GM12878 (cell line): Measurements from ENCODE around the gene TIMD4. TPM values are rescaled to one million over a fixed set of nuclear protein-coding genes. Genes with fewer than 3 reads are reported as not detected.

Experiments used
- ATAC-seq: fragments of 200-7000 bp; cut with Tn5 transposase; 3 replicates; pipeline ENCODE4 v1.9.1; 2020; ENCODE audit warnings: mild to moderate bottlenecking, moderate library complexity
- BruUV-seq: library from RNA; stranded (reverse); fragments of 400-500 nt; replicated peaks from 2 replicates; lab custom pipeline; 2021; lab: Mats Ljungman, UMichigan
- CTCF ChIA-PET: fragments of 300-600 bp; sonication (Branson Sonifier 250); formaldehyde crosslinking; extraction: SDS; loops from one replicate; lab custom pipeline; 2021; ENCODE audit warnings: inconsistent platforms; lab: Yijun Ruan, JAX
- POLR2A ChIA-PET: fragments of 350-600 bp; formaldehyde crosslinking; extraction: SDS; loops from one replicate; lab custom pipeline; 2021; ENCODE audit warnings: inconsistent platforms; lab: Charles Lee
- RAD21 ChIA-PET: fragments of 300-600 bp; sonication (Branson Sonifier 250); formaldehyde crosslinking; loops from one replicate; lab custom pipeline; 2023; ENCODE audit warnings: antibody characterized with exemption; ENCODE audit not compliant: unreplicated experiment; lab: Charles Lee
- SMC1A ChIA-PET: fragments of 300-600 bp; sonication (Branson Sonifier 250); formaldehyde crosslinking; loops from one replicate; lab custom pipeline; 2023; ENCODE audit not compliant: unreplicated experiment, uncharacterized antibody; lab: Charles Lee
- DNase-seq: peaks from one replicate; pipeline ENCODE4 v3.0.0-alpha.2; 2011; ENCODE audit warnings: low read depth, low spot score
- FAIRE-seq: peaks from 3 replicates; lab custom pipeline; 2011; peaks lifted over from hg19 to GRCh38; lab: Jason Lieb, UNC
- H2AFZ ChIP-seq: 2 replicates; pipeline ENCODE4 v1.6.0; 2011; ENCODE audit warnings: low read depth, low read length, control low read depth; ENCODE audit not compliant: control insufficient read depth
- H3K27ac ChIP-seq: 2 replicates; pipeline ENCODE4 v1.5.1; 2011; ENCODE audit warnings: control low read depth; ENCODE audit not compliant: control insufficient read depth, insufficient read depth
- H3K27me3 ChIP-seq, 2 experiments: replicated peaks in 1 of 2; 2 replicates each; pipeline versions ENCODE4 v1.6.0 to v1.6.1; 2011; ENCODE audit warnings: low read length in 1 of 2; ENCODE audit not compliant: control insufficient read depth in 2 of 2, insufficient read depth in 2 of 2
- H3K36me3 ChIP-seq, 2 experiments: 2 replicates each; pipeline ENCODE4 v1.5.1; 2011; ENCODE audit warnings: low read length in 1 of 2; ENCODE audit not compliant: control insufficient read depth in 2 of 2, insufficient read depth in 2 of 2
- H3K4me1 ChIP-seq: 2 replicates; pipeline ENCODE4 v1.6.1; 2011; ENCODE audit warnings: mild to moderate bottlenecking, low read length, moderate library complexity, mixed read lengths; ENCODE audit not compliant: control insufficient read depth, insufficient read depth
- H3K4me2 ChIP-seq: 2 replicates; pipeline ENCODE4 v1.6.0; 2011; ENCODE audit warnings: control low read depth; ENCODE audit not compliant: control insufficient read depth, insufficient read depth
- H3K4me3 ChIP-seq: fragments of 200-600 bp; sonication (generic); 2 replicates; pipeline ENCODE4 v1.5.1; 2016
- H3K79me2 ChIP-seq: 2 replicates; pipeline ENCODE4 v1.6.0; 2011; ENCODE audit warnings: low read length; ENCODE audit not compliant: control insufficient read depth, insufficient read depth
- H3K9ac ChIP-seq: 2 replicates; pipeline ENCODE4 v1.8.0; 2011; ENCODE audit warnings: low read length, control low read depth, mixed read lengths; ENCODE audit not compliant: control insufficient read depth, insufficient read depth
- H3K9me3 ChIP-seq: replicated peaks from 3 replicates; pipeline ENCODE4 v1.5.1; 2011; ENCODE audit warnings: mild to moderate bottlenecking, low read length; ENCODE audit not compliant: control insufficient read depth, insufficient read depth
- H4K20me1 ChIP-seq: 2 replicates; pipeline ENCODE4 v1.6.0; 2011; ENCODE audit not compliant: control insufficient read depth, insufficient read depth
- ATF7 ChIP-seq: fragments of 450-650 bp; IDR thresholded peaks from 2 replicates; pipeline ENCODE4 v1.6.1; 2016; ENCODE audit warnings: low read depth, mild to moderate bottlenecking
- BCL11A ChIP-seq: IDR thresholded peaks from 2 replicates; pipeline ENCODE4 v1.6.1; 2011; ENCODE audit warnings: low read depth, low read length
- BHLHE40 ChIP-seq, 2 experiments: fragments of 450-650 bp in 1 of 2; IDR thresholded peaks; 2 replicates each; pipeline ENCODE4 v1.6.1; 2011 to 2017; ENCODE audit warnings: low read depth in 2 of 2, borderline replicate concordance in 1 of 2, improper control_type of control experiment in 1 of 2, low read length in 1 of 2, mild to moderate bottlenecking in 1 of 2
- CTCF ChIP-seq, 3 experiments: IDR thresholded peaks in 2 of 3; conservative IDR thresholded peaks in 1 of 3; 2 replicates each; pipeline ENCODE4 v1.5.1; 2011; ENCODE audit warnings: low read depth in 3 of 3, low read length in 3 of 3, mild to moderate bottlenecking in 3 of 3, control low read depth in 2 of 3, moderate library complexity in 2 of 3, inconsistent platforms in 1 of 3, mixed read lengths in 1 of 3; ENCODE audit not compliant: control insufficient read depth in 2 of 3, insufficient read depth in 1 of 3; ENCODE audit errors: extremely low read depth in 1 of 3
- GATAD2B ChIP-seq: fragments of 450-650 bp; conservative IDR thresholded peaks from 2 replicates; pipeline ENCODE4 v1.6.1; 2017; ENCODE audit warnings: low read depth, mild to moderate bottlenecking, moderate library complexity
- HDAC2 ChIP-seq: fragments of 200-600 bp; sonication (generic); IDR thresholded peaks from 2 replicates; pipeline ENCODE4 v1.6.1; 2017
- IRF4 ChIP-seq: IDR thresholded peaks from 2 replicates; pipeline ENCODE4 v1.6.1; 2011; ENCODE audit warnings: low read depth, low read length
- JUNB ChIP-seq: IDR thresholded peaks from 2 replicates; pipeline ENCODE4 v1.6.1; 2016; ENCODE audit warnings: antibody characterized with exemption, mild to moderate bottlenecking
- JUND ChIP-seq: IDR thresholded peaks from 2 replicates; pipeline ENCODE4 v1.6.1; 2012; ENCODE audit warnings: low read depth, mild to moderate bottlenecking, low read length, improper control_type of control experiment, moderate library complexity
- MYC ChIP-seq: IDR thresholded peaks from 2 replicates; pipeline ENCODE4 v1.6.1; 2011; ENCODE audit warnings: mild to moderate bottlenecking, low read length, moderate library complexity, inconsistent platforms; ENCODE audit not compliant: insufficient read depth, insufficient replicate concordance, insufficient read length, severe bottlenecking
- PML ChIP-seq: IDR thresholded peaks from 2 replicates; pipeline ENCODE4 v1.6.1; 2012; ENCODE audit warnings: low read length, inconsistent platforms
- RUNX3 ChIP-seq: IDR thresholded peaks from 2 replicates; pipeline ENCODE4 v1.6.1; 2012; ENCODE audit warnings: low read length, inconsistent platforms
- SMC3 ChIP-seq: IDR thresholded peaks from 2 replicates; pipeline ENCODE4 v1.6.1; 2011; ENCODE audit warnings: low read length, improper control_type of control experiment, borderline replicate concordance
- SREBF2 ChIP-seq: IDR thresholded peaks from 2 replicates; pipeline ENCODE4 v1.6.1; 2012; ENCODE audit warnings: mild to moderate bottlenecking, low read length
- TCF7 ChIP-seq: IDR thresholded peaks from 2 replicates; pipeline ENCODE4 v1.6.1; 2014; ENCODE audit warnings: antibody characterized with exemption, borderline replicate concordance
- USF1 ChIP-seq: IDR thresholded peaks from 2 replicates; pipeline ENCODE4 v1.6.1; 2011; ENCODE audit warnings: borderline replicate concordance, low read depth, mild to moderate bottlenecking, moderate library complexity, mixed read lengths, low read length; ENCODE audit not compliant: insufficient read depth; ENCODE audit errors: extremely low read length
- ZBTB33 ChIP-seq: fragments of 450-650 bp; IDR thresholded peaks from 2 replicates; pipeline ENCODE4 v1.6.1; 2017; ENCODE audit warnings: mild to moderate bottlenecking
- ZNF207 ChIP-seq: fragments of 450-650 bp; IDR thresholded peaks from 2 replicates; pipeline ENCODE4 v1.6.1; 2014; ENCODE audit warnings: antibody characterized with exemption, mild to moderate bottlenecking, borderline replicate concordance
- ZNF622 ChIP-seq: fragments of 450-650 bp; IDR thresholded peaks from 2 replicates; pipeline ENCODE4 v1.6.1; 2017; ENCODE audit warnings: mild to moderate bottlenecking, inconsistent platforms
- ZZZ3 ChIP-seq: IDR thresholded peaks from 2 replicates; pipeline ENCODE4 v1.6.1; 2011; ENCODE audit warnings: low read depth; ENCODE audit not compliant: control insufficient read depth, insufficient read length
- WGBS: methylation state at CpG from one replicate; pipeline ENCODE4 v1.1.6; 2016; ENCODE audit warnings: low lambda C conversion rate; ENCODE audit not compliant: insufficient replicate concordance, insufficient coverage; ENCODE audit errors: missing lambda C conversion rate; 5-methylcytosine and 5-hydroxymethylcytosine counted together
- in situ Hi-C: fragments of 300-500 bp; cut with MboI; formaldehyde crosslinking; loops from 9 replicates; pipeline ENCODE4 v1.14.3; 2018; ENCODE audit warnings: mixed read lengths
- intact Hi-C: fragments of 100-400 bp; cut with micrococcal nuclease; formaldehyde crosslinking; loops from one replicate; pipeline ENCODE4 v1.14.2; 2022; ENCODE audit not compliant: unreplicated experiment
- polyA plus RNA-seq, 11 experiments: library from polyadenylated mRNA; depleted of rRNA in 4 of 11; unstranded in 6 of 11; stranded (reverse) in 5 of 11; fragments of >200 nt; fragmentation: Nextera tagmentation in 4 of 11; fragmentation: Illumina TruSeq in 1 of 11; extraction: Ambion mirVana in 4 of 11; extraction: Trizol in 1 of 11; gene quantifications; 1 replicate in 1 of 11; 2 replicates in 10 of 11; pipeline versions ENCODE4 v1.2.1 to v1.2.3, GENCODE V29; 2011 to 2016; ENCODE audit warnings: inconsistent platforms in 2 of 11, missing spikeins in 2 of 11, low read depth in 1 of 11
- total RNA-seq, 4 experiments: library from RNA; depleted of rRNA in 3 of 4; stranded (reverse); fragments of >200 nt in 3 of 4; fragmentation: Illumina TruSeq in 1 of 4; extraction: Trizol in 1 of 4; gene quantifications; 2 replicates each; pipeline versions ENCODE4 v1.2.1 to v1.2.3, GENCODE V29; 2013 to 2021

The TIMD4 gene
- total and polyA plus RNA-seq, 10 of the 15 experiments (the other 5 are each of a cell fraction or from before 2014, with no cell fraction given): 1.3 to 15.4 (median 5.3) TPM

GRCh38 chr5:156913719-156914370, 49.2 kb downstream of the TIMD4 start:
- Histone ChIP-seq H4K20me1 (no peaks in the 10 kb centered on the region), H3K4me3 (peak overlapping the region; percentile 46; the same call in 1 of the 2 replicates), H3K9me3 (no peaks in the 10 kb centered on the region), H3K4me2 (peak overlapping the region; percentile 96), H3K9ac (peak overlapping the region; percentile 36; the same call in 1 of the 2 replicates), H3K36me3 (no peaks in the 10 kb centered on the region; a peak in 1 of 4 replicates), H2AFZ (peak overlapping the region; percentile 71), H3K27me3 (no peaks in the 10 kb centered on the region), H3K4me1 (peaks cover 17% of the 10 kb centered on the region), H3K79me2 (no peaks in the 10 kb centered on the region), H3K27ac (peak overlapping the region; percentile 89)
- in situ Hi-C loops (no loop called here), intact Hi-C loops (loop anchor here (10.0 kb wide), 1 partner anchor 681 kb away; no protein-coding TSS in a partner anchor)
- POLR2A ChIA-PET: interaction anchor here (0.6 to 2.1 kb wide), 10 partner anchors 8 to 229 kb away, joined by 3 to 11 read pairs (median 4); partner anchors contain the start of gene MED7
- FAIRE-seq: peak; percentile 84
- RAD21 ChIA-PET: interaction anchor here (0.9 to 9.4 kb wide), 13 partner anchors 9 to 358 kb away, joined by 3 to 218 read pairs (median 5); no protein-coding TSS in a partner anchor
- CTCF ChIA-PET: interaction anchor here (0.6 to 4.2 kb wide), 12 partner anchors 9 to 339 kb away, joined by 3 to 26 read pairs (median 5); no protein-coding TSS in a partner anchor
- WGBS: 44% methylated on average over 5 of the region's 5 CpGs
- SMC1A ChIA-PET: interaction anchor here (0.5 to 11.8 kb wide), 17 partner anchors 8 to 229 kb away, joined by 3 to 228 read pairs (median 5); partner anchors contain the start of gene MED7
- peak; percentile 68 for DNase-seq
- BruUV-seq: no TSS peak
- ATAC-seq: peak; percentile 87
- no peak for TF ChIP-seq USF1
- TF ChIP-seq ZNF207: no peak
- TF ChIP-seq SREBF2: no peak
- no peak for TF ChIP-seq SMC3
- no peak for TF ChIP-seq TCF7
- TF ChIP-seq PML: no peak
- no peak for TF ChIP-seq ZNF622
- no peak for TF ChIP-seq MYC
- TF ChIP-seq ZZZ3: no peak
- TF ChIP-seq IRF4: no peak
- no peak for TF ChIP-seq GATAD2B
- TF ChIP-seq ZBTB33: no peak
- TF ChIP-seq JUND: no peak
- TF ChIP-seq RUNX3: peak; percentile 22; the same call in 1 of the 2 replicates
- peak; percentile 34; the same call in 1 of the 2 replicates for TF ChIP-seq ATF7
- no peak for TF ChIP-seq BCL11A
- TF ChIP-seq CTCF (IDR thresholded peaks at IDR 0.05 in 2 of 3, conservative IDR thresholded peaks at IDR 0.05 in 1 of 3; ENCODE audit: control insufficient read depth in 2 of 3, extremely low read depth in 1 of 3, insufficient read depth in 1 of 3, low read depth in 3 of 3, low read length in 3 of 3): no peak
- TF ChIP-seq HDAC2: no peak
- TF ChIP-seq BHLHE40 (IDR thresholded peaks at IDR 0.05; ENCODE audit: borderline replicate concordance in 1 of 2, low read depth in 2 of 2, low read length in 1 of 2): no peak
- TF ChIP-seq JUNB: no peak
